Epithelial cell of proximal tubule (primary cell): ENCODE results near the gene SSH2. TPM values are rescaled to one million over a fixed set of nuclear protein-coding genes. Genes with fewer than 3 reads are reported as not detected.

Experiments used
- DNase-seq: peaks from one replicate; pipeline ENCODE4 v3.0.0-alpha.2; 2011; ENCODE audit warnings: low read depth
- H3K4me3 ChIP-seq: 2 replicates; pipeline ENCODE4 v1.5.1; 2011; ENCODE audit warnings: low read depth, mild to moderate bottlenecking, low read length
- total RNA-seq: library from RNA; depleted of rRNA; stranded (reverse); fragments of >200 nt; gene quantifications from 2 replicates; pipeline ENCODE4 v1.2.3, GENCODE V29; 2015
- TF ChIP-seq, protein P1 (sequence below): conservative IDR thresholded peaks from 2 replicates; pipeline ENCODE4 v1.5.1; 2012; ENCODE audit warnings: low read depth, mild to moderate bottlenecking, low read length

The SSH2 gene
- total RNA-seq, 1 donor from 2014 or later: 15.2 TPM

DNA sequence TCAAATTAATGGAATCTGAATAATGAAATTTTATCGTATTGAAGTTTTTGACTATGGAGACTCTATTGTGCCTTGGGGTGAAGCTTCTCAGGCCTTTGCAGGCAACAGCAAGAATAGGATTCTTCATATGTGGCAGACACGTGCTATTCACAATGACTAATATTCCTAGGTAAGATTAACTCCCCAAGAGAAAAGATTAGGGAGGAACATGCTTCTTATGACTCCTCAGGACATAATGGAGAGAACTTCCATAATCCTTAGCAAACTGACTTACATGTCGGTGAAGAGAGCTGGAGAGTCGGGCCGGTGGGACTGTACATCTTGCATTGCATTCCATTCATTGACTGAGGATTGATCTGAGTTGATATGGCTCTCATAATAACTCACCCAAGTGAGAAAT lies 258.4 kb downstream of the SSH2 start:
- H3K4me3 ChIP-seq: no peak overlapping the region
- no peak for DNase-seq
- TF ChIP-seq, protein P1, sequence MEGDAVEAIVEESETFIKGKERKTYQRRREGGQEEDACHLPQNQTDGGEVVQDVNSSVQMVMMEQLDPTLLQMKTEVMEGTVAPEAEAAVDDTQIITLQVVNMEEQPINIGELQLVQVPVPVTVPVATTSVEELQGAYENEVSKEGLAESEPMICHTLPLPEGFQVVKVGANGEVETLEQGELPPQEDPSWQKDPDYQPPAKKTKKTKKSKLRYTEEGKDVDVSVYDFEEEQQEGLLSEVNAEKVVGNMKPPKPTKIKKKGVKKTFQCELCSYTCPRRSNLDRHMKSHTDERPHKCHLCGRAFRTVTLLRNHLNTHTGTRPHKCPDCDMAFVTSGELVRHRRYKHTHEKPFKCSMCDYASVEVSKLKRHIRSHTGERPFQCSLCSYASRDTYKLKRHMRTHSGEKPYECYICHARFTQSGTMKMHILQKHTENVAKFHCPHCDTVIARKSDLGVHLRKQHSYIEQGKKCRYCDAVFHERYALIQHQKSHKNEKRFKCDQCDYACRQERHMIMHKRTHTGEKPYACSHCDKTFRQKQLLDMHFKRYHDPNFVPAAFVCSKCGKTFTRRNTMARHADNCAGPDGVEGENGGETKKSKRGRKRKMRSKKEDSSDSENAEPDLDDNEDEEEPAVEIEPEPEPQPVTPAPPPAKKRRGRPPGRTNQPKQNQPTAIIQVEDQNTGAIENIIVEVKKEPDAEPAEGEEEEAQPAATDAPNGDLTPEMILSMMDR: no peak

DNA sequence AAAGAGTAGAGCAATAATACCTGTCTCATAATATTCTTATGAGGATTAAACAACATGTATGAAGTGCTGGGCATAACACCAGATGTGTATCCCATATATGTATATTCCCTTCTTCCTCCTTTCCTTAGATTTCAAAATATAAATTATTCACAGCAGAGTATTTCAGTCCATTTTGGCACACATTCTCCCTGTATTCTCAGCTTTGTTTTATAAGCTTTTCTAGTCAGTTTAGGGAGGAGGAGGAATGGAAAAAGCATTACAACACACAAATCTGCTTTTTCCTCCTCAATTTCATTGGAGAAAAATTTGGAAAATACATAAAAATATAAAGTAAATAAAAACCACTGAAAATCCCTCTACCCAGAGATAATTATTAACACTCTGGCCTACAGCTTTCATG lies 260.8 kb downstream of the SSH2 start:
- TF ChIP-seq, protein P1: no peak

DNA sequence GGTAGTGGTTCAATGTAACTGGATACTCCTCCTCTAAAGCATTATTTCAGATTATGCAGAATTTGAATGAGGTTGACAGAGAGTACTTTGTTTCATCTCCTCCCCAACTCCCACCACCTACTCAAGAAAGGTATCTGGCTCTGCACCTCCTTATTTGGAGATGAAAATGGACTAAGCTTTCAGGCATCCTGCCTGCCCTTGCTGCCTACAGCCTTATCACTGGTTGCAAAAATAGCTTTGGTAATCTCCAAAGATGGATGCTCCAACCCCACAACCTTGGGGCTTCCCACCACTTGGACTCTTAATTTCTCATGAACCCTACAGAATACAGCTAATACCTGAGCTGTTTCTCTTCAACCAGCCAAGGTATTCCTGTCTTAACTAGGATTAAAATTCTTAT lies 262.1 kb downstream of the SSH2 start:
- no peak overlapping the region for H3K4me3 ChIP-seq
- TF ChIP-seq, protein P1: no peak
- DNase-seq: no peak

More for the DNA sequence above, 260.8 kb downstream of the SSH2 start:
- no peak for DNase-seq
- no peak overlapping the region for H3K4me3 ChIP-seq

- no peak for DNase-seq
- TF ChIP-seq, protein P1: no peak
Observed at GRCh38 chr17:29665481-29665810, 264.6 kb downstream of the SSH2 start.

GRCh38 chr17:29664743-29665480 lies 265.1 kb downstream of the SSH2 start:
- no peak for DNase-seq
- TF ChIP-seq, protein P1: no peak

More at GRCh38 chr17:29665481-29665810, 264.6 kb downstream of the SSH2 start:
- no peak overlapping the region for H3K4me3 ChIP-seq

GRCh38 chr17:29663155-29663554 lies 266.9 kb downstream of the SSH2 start:
- no peak overlapping the region for H3K4me3 ChIP-seq
- no peak for DNase-seq
- TF ChIP-seq, protein P1: no peak

More at GRCh38 chr17:29664743-29665480, 265.1 kb downstream of the SSH2 start:
- no peak overlapping the region for H3K4me3 ChIP-seq

DNA sequence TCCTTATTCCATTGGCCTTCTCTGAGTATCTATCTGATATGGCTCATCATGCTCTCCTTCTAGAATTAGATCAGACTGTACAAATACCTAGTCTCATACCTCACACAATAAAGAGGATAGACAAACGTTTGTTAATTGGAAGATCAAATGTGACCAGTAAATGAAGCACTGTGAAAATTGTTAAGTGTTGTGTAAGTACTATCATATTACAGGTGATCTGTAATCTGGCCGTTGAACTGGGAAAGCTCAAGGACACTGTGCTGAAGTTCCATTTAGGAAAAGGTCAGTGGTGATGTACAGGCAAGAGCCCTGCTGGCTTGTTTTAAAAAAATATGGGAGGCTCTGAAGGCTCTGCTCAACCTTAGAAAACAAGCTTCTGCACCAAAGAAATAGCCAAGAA lies 268.8 kb downstream of the SSH2 start:
- TF ChIP-seq, protein P1: no peak
- no peak overlapping the region for H3K4me3 ChIP-seq
- DNase-seq: no peak
